HEK293T (cell line): ENCODE measurements around the gene IVL.

Experiments used
- ARNT ChIP-seq: fragments of 450-650 bp; IDR thresholded peaks from 2 replicates; pipeline ENCODE4 v1.6.1; 2017; ENCODE audit warnings: mild to moderate bottlenecking
- CTBP1 ChIP-seq: fragments of 450-650 bp; IDR thresholded peaks from 2 replicates; pipeline ENCODE4 v1.6.1; 2016; ENCODE audit warnings: borderline replicate concordance
- ELF4 ChIP-seq: fragments of 450-650 bp; IDR thresholded peaks from 2 replicates; pipeline ENCODE4 v1.6.1; 2017; ENCODE audit warnings: antibody characterized with exemption
- FOXM1 ChIP-seq: fragments of 450-650 bp; IDR thresholded peaks from 2 replicates; pipeline ENCODE4 v1.6.1; 2017; ENCODE audit warnings: mild to moderate bottlenecking, borderline replicate concordance
- HDGF ChIP-seq: fragments of 450-650 bp; IDR thresholded peaks from 2 replicates; pipeline ENCODE4 v1.6.1; 2017; ENCODE audit warnings: antibody characterized with exemption, borderline replicate concordance
- NFRKB ChIP-seq: fragments of 450-650 bp; IDR thresholded peaks from 2 replicates; pipeline ENCODE4 v1.6.1; 2016; ENCODE audit warnings: mild to moderate bottlenecking, moderate library complexity
- SP1 ChIP-seq: fragments of 450-650 bp; IDR thresholded peaks from 2 replicates; pipeline ENCODE4 v1.6.1; 2017
- SUZ12 ChIP-seq: fragments of 450-650 bp; IDR thresholded peaks from 2 replicates; pipeline ENCODE4 v1.6.1; 2016; ENCODE audit warnings: mild to moderate bottlenecking
- TARDBP ChIP-seq: fragments of 450-650 bp; IDR thresholded peaks from 2 replicates; pipeline ENCODE4 v1.6.1; 2016
- ZNF384 ChIP-seq: fragments of 450-650 bp; IDR thresholded peaks from 2 replicates; pipeline ENCODE4 v1.6.1; 2016
- TF ChIP-seq, protein P1 (sequence below): fragments of 450-650 bp; IDR thresholded peaks from 2 replicates; pipeline ENCODE4 v1.6.1; 2016

DNA sequence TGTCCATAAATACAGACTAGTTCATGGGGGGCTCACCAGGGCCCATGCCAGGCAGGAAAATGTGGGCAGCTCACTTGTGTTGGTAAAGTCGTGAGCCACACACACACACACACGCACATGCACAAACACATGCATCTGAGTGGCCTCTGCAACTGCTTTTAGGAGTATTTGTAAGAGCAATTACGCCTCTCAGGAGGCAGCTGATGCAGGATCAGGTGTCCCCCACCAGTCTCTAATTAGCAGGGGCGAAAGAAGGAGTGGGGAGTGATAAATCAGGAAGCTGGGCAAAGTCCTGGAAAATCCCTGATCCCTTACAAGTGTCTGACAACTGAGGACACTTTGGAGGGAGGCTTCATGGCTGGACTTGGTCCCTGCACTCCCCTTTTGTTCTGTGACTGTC is 5.7 kb upstream of the IVL start:
- no peak for TF ChIP-seq SP1
- no peak for TF ChIP-seq CTBP1
- TF ChIP-seq FOXM1, result no peak
- TF ChIP-seq ARNT, result no peak
- TF ChIP-seq TARDBP, result no peak
- no peak for TF ChIP-seq ELF4
- no peak for TF ChIP-seq SUZ12
- TF ChIP-seq, protein P1, sequence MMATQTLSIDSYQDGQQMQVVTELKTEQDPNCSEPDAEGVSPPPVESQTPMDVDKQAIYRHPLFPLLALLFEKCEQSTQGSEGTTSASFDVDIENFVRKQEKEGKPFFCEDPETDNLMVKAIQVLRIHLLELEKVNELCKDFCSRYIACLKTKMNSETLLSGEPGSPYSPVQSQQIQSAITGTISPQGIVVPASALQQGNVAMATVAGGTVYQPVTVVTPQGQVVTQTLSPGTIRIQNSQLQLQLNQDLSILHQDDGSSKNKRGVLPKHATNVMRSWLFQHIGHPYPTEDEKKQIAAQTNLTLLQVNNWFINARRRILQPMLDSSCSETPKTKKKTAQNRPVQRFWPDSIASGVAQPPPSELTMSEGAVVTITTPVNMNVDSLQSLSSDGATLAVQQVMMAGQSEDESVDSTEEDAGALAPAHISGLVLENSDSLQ, result no peak
- TF ChIP-seq HDGF, result no peak
- TF ChIP-seq ZNF384, result no peak
- TF ChIP-seq NFRKB, result no peak
